ENCODE data around the gene CCL17. TPM values are rescaled to one million over a fixed set of nuclear protein-coding genes. Genes with fewer than 3 reads are reported as not detected.

CCL17 gene
- total RNA-seq, 4 donors from 2014 or later, result not detected

DNA sequence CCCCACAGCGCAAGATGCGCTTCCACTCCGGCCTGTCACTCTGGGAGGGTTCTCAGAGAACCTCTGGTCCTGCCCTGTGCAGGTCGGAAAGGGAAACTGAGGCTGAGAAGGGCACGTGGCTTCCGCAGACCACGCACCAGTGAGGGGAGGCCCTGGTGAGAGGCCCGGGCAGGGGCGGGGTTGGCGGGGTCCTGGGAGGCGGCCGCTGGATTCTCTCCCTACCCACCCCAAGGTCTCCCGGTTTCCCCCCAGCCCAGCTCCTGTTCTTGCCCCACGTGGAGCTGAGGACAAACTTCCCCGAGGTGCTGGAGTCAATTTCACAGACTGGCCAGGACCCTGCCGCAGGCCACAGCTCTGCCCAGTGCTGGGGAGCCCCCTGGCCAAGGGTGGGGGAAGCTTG is 11.5 kb downstream of the CCL17 start:
- Histone ChIP-seq H3K4me3 (no peak overlapping the region), H3K27ac (peak overlapping the region in 1 of 4 donors; percentile 62), H3K4me1 (peaks cover 0 to 24% (median 11%) of the 10 kb centered on the region in 4 donors), H3K36me3 (no peaks in the 10 kb centered on the region), H3K27me3 (no peaks in the 10 kb centered on the region), H3K9me3 (no peaks in the 10 kb centered on the region)
- TF ChIP-seq, protein P1, sequence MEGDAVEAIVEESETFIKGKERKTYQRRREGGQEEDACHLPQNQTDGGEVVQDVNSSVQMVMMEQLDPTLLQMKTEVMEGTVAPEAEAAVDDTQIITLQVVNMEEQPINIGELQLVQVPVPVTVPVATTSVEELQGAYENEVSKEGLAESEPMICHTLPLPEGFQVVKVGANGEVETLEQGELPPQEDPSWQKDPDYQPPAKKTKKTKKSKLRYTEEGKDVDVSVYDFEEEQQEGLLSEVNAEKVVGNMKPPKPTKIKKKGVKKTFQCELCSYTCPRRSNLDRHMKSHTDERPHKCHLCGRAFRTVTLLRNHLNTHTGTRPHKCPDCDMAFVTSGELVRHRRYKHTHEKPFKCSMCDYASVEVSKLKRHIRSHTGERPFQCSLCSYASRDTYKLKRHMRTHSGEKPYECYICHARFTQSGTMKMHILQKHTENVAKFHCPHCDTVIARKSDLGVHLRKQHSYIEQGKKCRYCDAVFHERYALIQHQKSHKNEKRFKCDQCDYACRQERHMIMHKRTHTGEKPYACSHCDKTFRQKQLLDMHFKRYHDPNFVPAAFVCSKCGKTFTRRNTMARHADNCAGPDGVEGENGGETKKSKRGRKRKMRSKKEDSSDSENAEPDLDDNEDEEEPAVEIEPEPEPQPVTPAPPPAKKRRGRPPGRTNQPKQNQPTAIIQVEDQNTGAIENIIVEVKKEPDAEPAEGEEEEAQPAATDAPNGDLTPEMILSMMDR (IDR thresholded peaks at IDR 0.05), result no peak
- no peak for TF ChIP-seq POLR2A (IDR thresholded peaks at IDR 0.05)
- peak in 1 of 3 donors; percentile 43 for DNase-seq

DNA sequence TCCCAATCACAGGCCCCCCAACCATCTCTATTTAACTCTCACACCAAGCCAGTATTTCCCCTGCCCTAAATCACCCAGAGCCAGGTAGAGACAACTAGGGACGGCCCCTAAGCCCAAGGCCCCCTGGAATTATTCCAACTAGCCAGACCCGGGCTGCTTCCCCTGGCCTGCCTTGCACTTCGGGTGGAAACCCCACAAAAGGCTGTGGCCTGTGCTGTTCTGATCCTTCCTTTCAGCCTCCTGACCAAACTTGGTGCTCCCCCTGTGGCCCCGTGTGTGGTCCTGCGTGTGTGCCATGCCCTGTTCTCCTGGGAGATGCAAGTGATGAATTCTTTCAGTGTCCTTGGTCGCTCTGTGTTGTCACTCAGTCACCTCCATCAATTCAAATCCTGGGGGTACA is 14.9 kb downstream of the CCL17 start:
- TF ChIP-seq, protein P1 (IDR thresholded peaks at IDR 0.05), result no peak
- TF ChIP-seq POLR2A (IDR thresholded peaks at IDR 0.05), result no peak
- H3K36me3 ChIP-seq, result no peaks in the 10 kb centered on the region
- peak overlapping the region in 1 of 4 donors; percentile 7 for H3K27ac ChIP-seq
- no peaks in the 10 kb centered on the region for H3K9me3 ChIP-seq
- no peak for DNase-seq
- H3K4me3 ChIP-seq, result no peak overlapping the region
- H3K4me1 ChIP-seq, result peaks cover 0 to 19% (median 10%) of the 10 kb centered on the region in 4 donors
- H3K27me3 ChIP-seq, result no peaks in the 10 kb centered on the region

DNA sequence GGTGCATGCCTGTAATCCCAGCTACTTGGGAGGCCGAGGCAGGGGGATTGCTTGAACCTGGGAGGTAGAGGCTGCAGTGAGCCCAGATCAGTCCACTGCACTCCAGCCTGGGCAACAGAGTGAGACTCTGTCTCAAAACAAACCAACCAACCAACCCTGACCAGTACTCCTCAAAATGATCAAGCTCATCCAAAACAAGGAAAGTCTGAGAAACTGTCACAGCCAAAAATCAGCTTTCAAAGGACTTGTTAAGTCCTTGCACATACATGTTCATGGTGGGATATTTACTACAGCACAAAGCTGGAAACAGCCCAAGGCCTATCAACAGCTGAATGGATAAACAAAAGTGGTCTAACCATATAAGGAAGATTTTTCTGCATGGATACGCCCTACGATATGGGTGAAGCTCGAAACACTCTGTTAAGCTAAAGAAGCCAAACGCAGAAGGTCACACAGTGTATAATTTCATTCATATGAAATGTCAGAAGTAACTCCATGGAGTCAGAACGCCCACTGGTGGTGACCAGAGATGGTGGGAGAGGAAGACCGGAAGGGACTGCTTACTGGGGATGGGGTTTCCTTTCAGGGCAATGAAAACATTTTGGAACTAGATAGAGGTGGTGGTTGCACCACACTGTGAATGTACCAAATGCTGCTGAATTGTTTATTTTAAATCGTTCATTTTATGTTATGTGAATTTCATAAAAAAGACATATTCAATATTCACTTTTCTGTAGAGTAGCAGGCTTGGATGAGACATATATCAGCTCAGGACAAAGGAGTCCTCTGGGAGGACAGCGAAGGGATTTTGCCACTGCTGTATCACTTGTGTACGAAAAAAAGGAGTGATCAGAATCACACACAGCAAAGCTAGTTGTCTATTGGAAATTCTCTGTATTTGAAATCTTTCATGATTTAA is 17.7 kb downstream of the CCL17 start:
- H3K9me3 ChIP-seq, result no peaks in the 10 kb centered on the region
- TF ChIP-seq, protein P1 (IDR thresholded peaks at IDR 0.05), result peak in 4 of 6 experiments; percentile 47 to 55 (median 48)
- TF ChIP-seq POLR2A (IDR thresholded peaks at IDR 0.05), result no peak
- no peak overlapping the region for H3K4me3 ChIP-seq
- H3K36me3 ChIP-seq, result peaks cover 0 to 11% (median 0%) of the 10 kb centered on the region in 3 donors
- H3K27ac ChIP-seq, result no peak overlapping the region
- no peaks in the 10 kb centered on the region for H3K27me3 ChIP-seq
- DNase-seq, result peak in 1 of 3 donors; percentile 62
- H3K4me1 ChIP-seq, result peaks cover 0 to 10% (median 4%) of the 10 kb centered on the region in 4 donors

DNA sequence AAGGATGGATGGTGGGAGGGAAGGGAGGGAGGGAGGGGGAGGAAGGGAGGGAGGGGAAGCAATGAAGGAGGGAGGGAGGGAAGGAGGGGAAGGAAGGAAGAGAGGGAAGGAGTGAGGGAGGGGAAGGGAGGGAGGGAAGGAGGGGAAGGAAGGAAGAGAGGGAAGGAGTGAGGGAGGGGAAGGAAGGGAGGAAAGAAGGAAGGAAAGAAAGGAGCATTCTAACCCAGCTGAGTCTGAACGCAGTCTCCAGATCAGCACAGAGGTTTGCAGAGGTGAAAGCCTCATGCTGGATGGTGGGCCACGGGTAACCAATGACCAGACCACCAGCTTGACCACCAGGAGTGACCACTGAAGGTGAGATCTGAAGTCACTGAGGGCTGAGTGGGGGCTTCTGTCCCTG is 18.6 kb downstream of the CCL17 start:
- H3K27ac ChIP-seq, result no peak overlapping the region
- no peaks in the 10 kb centered on the region for H3K27me3 ChIP-seq
- no peak for DNase-seq
- TF ChIP-seq, protein P1 (IDR thresholded peaks at IDR 0.05), result no peak
- no peak for TF ChIP-seq POLR2A (IDR thresholded peaks at IDR 0.05)
- peaks cover 0 to 18% (median 0%) of the 10 kb centered on the region in 3 donors for H3K36me3 ChIP-seq
- peaks cover 0 to 10% (median 3%) of the 10 kb centered on the region in 4 donors for H3K4me1 ChIP-seq
- no peak overlapping the region for H3K4me3 ChIP-seq
- H3K9me3 ChIP-seq, result no peaks in the 10 kb centered on the region

DNA sequence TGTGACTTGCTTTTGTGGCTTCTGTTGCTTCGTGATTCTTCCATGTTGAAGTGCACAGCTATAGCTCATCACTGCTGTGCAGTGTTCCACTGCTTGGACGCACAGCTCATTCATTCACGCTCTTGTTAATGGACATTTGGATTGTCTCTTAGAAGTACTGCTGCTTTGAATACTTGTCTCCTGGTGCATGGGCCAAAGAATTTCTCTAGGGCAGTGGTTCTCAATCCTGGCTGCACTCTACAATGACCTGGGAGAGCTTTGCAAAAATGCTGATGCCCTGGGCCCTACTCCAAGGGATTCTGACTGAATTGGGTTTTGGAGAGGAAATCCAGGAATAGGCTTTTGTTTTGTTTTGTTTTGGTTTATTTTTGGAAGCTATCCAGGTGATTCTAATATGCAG is 20.0 kb downstream of the CCL17 start:
- no peaks in the 10 kb centered on the region for H3K4me1 ChIP-seq
- no peaks in the 10 kb centered on the region for H3K9me3 ChIP-seq
- no peaks in the 10 kb centered on the region for H3K27me3 ChIP-seq
- H3K4me3 ChIP-seq, result no peak overlapping the region
- TF ChIP-seq, protein P1 (IDR thresholded peaks at IDR 0.05), result no peak
- no peak for TF ChIP-seq POLR2A (IDR thresholded peaks at IDR 0.05)
- no peak overlapping the region for H3K27ac ChIP-seq
- H3K36me3 ChIP-seq, result peaks cover 0 to 30% (median 0%) of the 10 kb centered on the region in 3 donors
- DNase-seq, result no peak
